Testis (tissue), 2 donors: ENCODE measurements around the gene PERM1.

Experiments
- POLR2A ChIP-seq: fragments of 450-650 bp; IDR thresholded peaks from one replicate; pipeline ENCODE4 v1.6.1; 2017; ENCODE audit warnings: antibody characterized with exemption, mild to moderate bottlenecking, moderate library complexity
- TF ChIP-seq, protein P1 (sequence below), 3 experiments: fragments of 450-650 bp in 2 of 3; fragments of 200-600 bp in 1 of 3; sonication (generic) in 1 of 3; IDR thresholded peaks; one replicate each; pipeline ENCODE4 v1.5.1; 2016 to 2019; ENCODE audit warnings: antibody characterized with exemption in 3 of 3, mild to moderate bottlenecking in 2 of 3, moderate library complexity in 1 of 3

- TF ChIP-seq, protein P1, sequence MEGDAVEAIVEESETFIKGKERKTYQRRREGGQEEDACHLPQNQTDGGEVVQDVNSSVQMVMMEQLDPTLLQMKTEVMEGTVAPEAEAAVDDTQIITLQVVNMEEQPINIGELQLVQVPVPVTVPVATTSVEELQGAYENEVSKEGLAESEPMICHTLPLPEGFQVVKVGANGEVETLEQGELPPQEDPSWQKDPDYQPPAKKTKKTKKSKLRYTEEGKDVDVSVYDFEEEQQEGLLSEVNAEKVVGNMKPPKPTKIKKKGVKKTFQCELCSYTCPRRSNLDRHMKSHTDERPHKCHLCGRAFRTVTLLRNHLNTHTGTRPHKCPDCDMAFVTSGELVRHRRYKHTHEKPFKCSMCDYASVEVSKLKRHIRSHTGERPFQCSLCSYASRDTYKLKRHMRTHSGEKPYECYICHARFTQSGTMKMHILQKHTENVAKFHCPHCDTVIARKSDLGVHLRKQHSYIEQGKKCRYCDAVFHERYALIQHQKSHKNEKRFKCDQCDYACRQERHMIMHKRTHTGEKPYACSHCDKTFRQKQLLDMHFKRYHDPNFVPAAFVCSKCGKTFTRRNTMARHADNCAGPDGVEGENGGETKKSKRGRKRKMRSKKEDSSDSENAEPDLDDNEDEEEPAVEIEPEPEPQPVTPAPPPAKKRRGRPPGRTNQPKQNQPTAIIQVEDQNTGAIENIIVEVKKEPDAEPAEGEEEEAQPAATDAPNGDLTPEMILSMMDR (IDR thresholded peaks at IDR 0.05): no peak
- TF ChIP-seq POLR2A: no peak
These were observed 40.6 kb upstream of the PERM1 start for GRCh38 chr1:1022302-1023009.
